ENCODE results near the gene MGAT2. TPM values are rescaled to one million over a fixed set of nuclear protein-coding genes. Genes with fewer than 3 reads are reported as not detected.
"Not testable (repeated sequence)": the region's sequence is repeated elsewhere in the genome, so short reads cannot be mapped to it uniquely, and the experiment has no call there.

Gene MGAT2
- total RNA-seq, 2 experiments from 2014 or later, result 23.8 to 32.2 TPM

DNA sequence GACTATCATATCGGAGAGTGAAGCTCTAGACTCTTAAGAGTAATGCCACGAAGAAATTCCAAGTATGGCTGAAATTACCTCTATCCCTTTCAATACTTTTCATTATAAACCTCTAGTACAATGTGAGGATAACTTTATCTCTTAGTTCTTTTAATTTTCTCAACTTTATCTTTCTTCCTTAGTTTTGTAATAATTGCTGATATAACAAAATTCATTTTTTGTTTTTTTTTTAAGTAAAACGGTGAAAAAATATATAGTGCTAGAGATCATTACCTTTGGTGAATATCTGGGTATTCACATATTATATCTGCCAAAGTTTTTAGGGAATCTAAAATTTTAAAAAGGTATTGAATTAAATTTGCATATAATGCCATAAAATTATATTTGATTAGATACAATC, 33.9 kb downstream of the MGAT2 start:
- H3K36me3 Mint-ChIP-seq (ENCODE audit: low read depth), result peaks cover 9% of the 10 kb centered on the region
- H3K4me1 Mint-ChIP-seq, result no peaks in the 10 kb centered on the region
- H3K27ac Mint-ChIP-seq, result no peak overlapping the region
- DNase-seq (no peak), ATAC-seq (no peak)
- ChIA-PET CTCF (no interaction called here), POLR2A (no interaction called here)
- no peak overlapping the region for H3K4me3 Mint-ChIP-seq
- no peaks in the 10 kb centered on the region for H3K27me3 Mint-ChIP-seq
- H3K9me3 Mint-ChIP-seq (ENCODE audit: low read depth), result no peaks in the 10 kb centered on the region
- intact Hi-C loops (cut with DNase I, micrococcal nuclease), result no loop called here

- CTCF ChIA-PET, result interaction anchor here (0.6 to 2.1 kb wide), 2 partner anchors 23 to 30 kb away, joined by 3 to 9 read pairs; partner anchors contain the start of gene DNAAF2
- DNase-seq; H3K9me3 Mint-ChIP-seq (ENCODE audit: low read depth); ATAC-seq; intact Hi-C loops (cut with DNase I, micrococcal nuclease); H3K4me3 Mint-ChIP-seq; H3K4me1 Mint-ChIP-seq; H3K27ac Mint-ChIP-seq; H3K27me3 Mint-ChIP-seq; H3K36me3 Mint-ChIP-seq (ENCODE audit: low read depth); POLR2A ChIA-PET: not testable (repeated sequence)
These were observed 36.9 kb downstream of the MGAT2 start for GRCh38 chr14:49657500-49657899.

DNA sequence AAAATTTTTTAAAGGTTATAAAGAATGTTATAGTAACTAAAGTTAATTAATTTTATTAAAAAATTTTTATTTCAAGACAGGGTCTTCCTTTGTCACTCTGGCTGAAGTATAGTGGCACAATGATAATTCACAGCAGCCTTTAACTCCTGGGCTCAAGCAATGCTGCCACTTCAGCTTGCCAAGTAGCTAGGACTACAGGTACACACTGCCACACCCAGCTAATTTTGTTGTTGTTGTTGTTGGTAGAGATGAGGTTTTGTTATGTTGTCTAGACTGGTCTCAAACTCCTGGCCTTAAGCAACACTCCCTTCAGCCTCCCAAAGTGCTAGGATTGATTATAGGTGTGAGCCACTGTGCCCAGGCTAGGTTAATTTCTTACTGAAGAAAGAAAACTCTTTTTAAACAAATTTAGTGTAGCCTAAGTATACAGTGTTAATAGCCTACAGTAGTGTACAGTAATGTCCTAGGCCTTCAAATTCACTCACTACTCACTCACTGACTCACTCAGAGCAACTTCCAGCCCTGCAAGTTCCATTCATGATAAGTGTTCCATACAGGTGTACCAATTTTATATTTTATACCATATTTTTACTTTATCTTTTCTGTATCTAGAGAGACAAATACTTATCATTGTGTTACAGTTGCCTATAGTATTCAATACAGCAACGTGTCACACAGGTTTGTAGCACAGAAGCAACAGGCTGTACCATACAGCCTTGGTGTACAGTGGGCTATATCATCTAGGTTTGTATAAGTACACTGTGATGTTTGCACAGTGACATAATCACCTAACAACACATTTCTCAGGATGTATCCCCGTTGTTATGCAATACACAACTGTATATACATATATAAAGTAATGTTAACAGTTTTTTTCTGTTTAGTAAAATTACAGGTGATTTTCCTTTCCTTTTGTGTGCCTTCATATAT, 39.2 kb downstream of the MGAT2 start:
- intact Hi-C loops (cut with DNase I, micrococcal nuclease), result no loop called here
- Mint-ChIP-seq H3K4me3 (no peak overlapping the region), H3K9me3 (ENCODE audit: low read depth) (no peaks in the 10 kb centered on the region), H3K27me3 (no peaks in the 10 kb centered on the region), H3K4me1 (no peaks in the 10 kb centered on the region), H3K27ac (no peak overlapping the region), H3K36me3 (ENCODE audit: low read depth) (peaks cover 3% of the 10 kb centered on the region)
- no peak for DNase-seq
- no peak for ATAC-seq
- POLR2A ChIA-PET, result no interaction called here
- CTCF ChIA-PET, result interaction anchor here (0.6 to 2.1 kb wide), 2 partner anchors 25 to 28 kb away, joined by 3 to 9 read pairs; partner anchors contain the start of gene DNAAF2

DNA sequence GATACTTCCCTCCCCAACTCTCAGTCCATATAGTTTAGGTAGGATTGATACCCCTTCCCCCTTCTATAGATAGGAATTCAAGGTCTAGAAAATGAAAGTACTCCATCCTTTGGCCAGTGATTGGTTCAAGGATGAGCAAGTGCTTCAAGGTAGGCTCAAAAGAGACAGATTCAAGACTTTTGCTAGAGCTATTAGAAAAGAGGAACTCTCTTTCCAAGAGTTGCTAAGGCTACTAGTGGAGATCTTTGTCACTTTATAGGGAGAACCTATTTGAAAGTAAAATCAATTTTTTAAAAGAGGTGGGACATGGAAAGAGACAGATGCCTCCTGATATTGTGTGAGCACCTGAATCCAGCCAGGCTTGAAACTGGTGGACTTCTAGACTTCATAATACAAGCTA, 49.9 kb downstream of the MGAT2 start:
- Mint-ChIP-seq H3K4me3 (no peak overlapping the region), H3K4me1 (no peaks in the 10 kb centered on the region), H3K27ac (no peak overlapping the region), H3K36me3 (ENCODE audit: low read depth) (peaks cover 61% of the 10 kb centered on the region), H3K9me3 (ENCODE audit: low read depth) (no peaks in the 10 kb centered on the region), H3K27me3 (no peaks in the 10 kb centered on the region)
- intact Hi-C loops (cut with DNase I, micrococcal nuclease), result no loop called here
- DNase-seq (no peak), ATAC-seq (no peak)
- CTCF ChIA-PET, result interaction anchor here (1.3 kb wide), 1 partner anchor 182 kb away, joined by 4 read pairs; the partner anchor contains the start of gene NEMF
- POLR2A ChIA-PET, result interaction anchor here (0.6 kb wide), 1 partner anchor 53 kb away, joined by 7 read pairs; no protein-coding TSS in a partner anchor

Other genes starting within 250 kb of the MGAT2 start
- 1,000 to 10,000 TPM in 1 of 2 experiments, 100 to 1,000 TPM in 1; 481 to 1,987 TPM for gene RPS29, start 34.4 kb upstream of the MGAT2 start, total RNA-seq
- 10 to 100 TPM; 37.3 to 47.9 TPM for gene LRR1, start 21.9 kb upstream of the MGAT2 start, total RNA-seq
- gene RPL36AL, start 173 bp upstream of the MGAT2 start, total RNA-seq, result 100 to 1,000 TPM; 272 to 309 TPM
- 1 to 10 TPM; 7.8 to 9.2 TPM for gene DNAAF2, start 14.4 kb downstream of the MGAT2 start, total RNA-seq
- 10 to 100 TPM; 43.0 to 46.5 TPM for gene POLE2, start 67.4 kb downstream of the MGAT2 start, total RNA-seq
- 1 to 10 TPM in 1 of 2 experiments, under 1 TPM in 1; 0.81 to 1.3 TPM for gene KLHDC1, start 72.3 kb downstream of the MGAT2 start, total RNA-seq
- gene KLHDC2, start 147.4 kb downstream of the MGAT2 start, total RNA-seq, result 10 to 100 TPM; 16.0 to 22.4 TPM
- 10 to 100 TPM; 62.4 to 97.9 TPM for gene NEMF, start 232.0 kb downstream of the MGAT2 start, total RNA-seq

All from activated CD4-positive, alpha-beta T cell treated with anti-CD3 and anti-CD28 coated beads for 36 hours (primary cell).